WI38 (cell line): ENCODE results near the gene GRIK3.

ENCODE experiments used
- H3K4me3 ChIP-seq: 2 replicates; pipeline ENCODE4 v1.5.1; 2011; ENCODE audit warnings: low read depth, mild to moderate bottlenecking, control low read depth, low read length
- TF ChIP-seq, protein P1 (sequence below): IDR thresholded peaks from 2 replicates; pipeline ENCODE4 v1.5.1; 2012; ENCODE audit warnings: low read depth, mild to moderate bottlenecking, control low read depth, low read length

GRIK3 gene

DNA sequence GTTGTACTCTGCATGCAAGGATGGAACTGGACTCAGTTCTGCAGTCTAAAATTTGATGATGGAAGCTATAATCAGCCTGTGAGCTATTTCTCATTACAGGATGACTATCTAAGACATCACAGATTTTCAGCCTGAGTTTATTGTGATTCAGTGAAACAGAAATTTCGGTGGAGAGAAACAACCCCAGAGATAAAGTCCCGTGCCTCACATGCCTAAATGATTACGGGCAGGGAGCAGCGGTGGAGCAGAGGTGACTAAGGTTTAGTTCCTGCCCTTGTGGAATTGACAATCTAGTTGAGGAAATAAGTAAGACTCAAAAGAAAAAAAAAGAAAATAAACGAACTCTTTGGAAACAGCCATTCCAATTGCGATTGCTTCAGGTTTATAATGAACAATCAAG lies 96.9 kb downstream of the GRIK3 start:
- TF ChIP-seq, protein P1, sequence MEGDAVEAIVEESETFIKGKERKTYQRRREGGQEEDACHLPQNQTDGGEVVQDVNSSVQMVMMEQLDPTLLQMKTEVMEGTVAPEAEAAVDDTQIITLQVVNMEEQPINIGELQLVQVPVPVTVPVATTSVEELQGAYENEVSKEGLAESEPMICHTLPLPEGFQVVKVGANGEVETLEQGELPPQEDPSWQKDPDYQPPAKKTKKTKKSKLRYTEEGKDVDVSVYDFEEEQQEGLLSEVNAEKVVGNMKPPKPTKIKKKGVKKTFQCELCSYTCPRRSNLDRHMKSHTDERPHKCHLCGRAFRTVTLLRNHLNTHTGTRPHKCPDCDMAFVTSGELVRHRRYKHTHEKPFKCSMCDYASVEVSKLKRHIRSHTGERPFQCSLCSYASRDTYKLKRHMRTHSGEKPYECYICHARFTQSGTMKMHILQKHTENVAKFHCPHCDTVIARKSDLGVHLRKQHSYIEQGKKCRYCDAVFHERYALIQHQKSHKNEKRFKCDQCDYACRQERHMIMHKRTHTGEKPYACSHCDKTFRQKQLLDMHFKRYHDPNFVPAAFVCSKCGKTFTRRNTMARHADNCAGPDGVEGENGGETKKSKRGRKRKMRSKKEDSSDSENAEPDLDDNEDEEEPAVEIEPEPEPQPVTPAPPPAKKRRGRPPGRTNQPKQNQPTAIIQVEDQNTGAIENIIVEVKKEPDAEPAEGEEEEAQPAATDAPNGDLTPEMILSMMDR: no peak
- H3K4me3 ChIP-seq: no peak overlapping the region

DNA sequence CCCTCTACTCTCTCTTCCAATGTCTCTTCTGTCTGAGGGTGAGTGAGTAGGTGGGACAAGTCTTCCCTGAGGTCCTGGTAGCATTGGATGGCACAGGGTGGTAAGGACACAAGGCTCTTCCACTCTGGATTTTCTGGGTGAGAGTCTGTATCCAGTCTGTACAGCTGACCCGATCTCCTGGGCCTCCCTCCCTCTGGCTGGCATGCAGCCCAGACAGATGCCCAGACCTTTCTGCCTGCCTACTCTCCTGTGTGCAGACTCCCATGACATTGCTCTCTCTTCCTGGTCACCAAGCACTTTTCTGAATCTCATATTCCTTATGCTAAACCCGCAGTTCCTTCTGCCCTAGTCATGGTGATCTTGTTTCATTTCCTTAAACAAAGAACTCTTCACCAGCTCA lies 100.3 kb downstream of the GRIK3 start:
- H3K4me3 ChIP-seq: no peak overlapping the region
- TF ChIP-seq, protein P1: no peak

DNA sequence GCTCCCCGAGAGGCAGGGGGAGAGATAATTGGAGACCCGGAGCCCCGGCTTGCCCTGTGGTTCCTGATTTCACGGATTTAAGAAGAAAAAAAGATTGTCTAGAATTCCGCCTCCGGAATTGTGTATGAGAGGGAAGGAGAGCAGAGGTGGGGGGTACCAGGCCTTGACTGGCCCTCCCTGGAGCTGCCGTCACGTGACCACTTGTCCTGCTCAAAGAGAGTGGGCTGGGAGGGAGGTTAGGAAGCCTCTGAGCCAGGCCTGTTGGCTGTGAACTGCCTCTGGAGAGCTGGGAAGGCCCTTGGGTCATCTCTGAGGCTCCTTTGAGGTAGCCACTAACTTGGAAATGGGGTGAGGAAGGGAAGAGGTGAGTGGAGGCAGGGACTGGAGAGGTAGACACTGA lies 106.5 kb downstream of the GRIK3 start:
- H3K4me3 ChIP-seq: no peak overlapping the region
- TF ChIP-seq, protein P1: no peak

DNA sequence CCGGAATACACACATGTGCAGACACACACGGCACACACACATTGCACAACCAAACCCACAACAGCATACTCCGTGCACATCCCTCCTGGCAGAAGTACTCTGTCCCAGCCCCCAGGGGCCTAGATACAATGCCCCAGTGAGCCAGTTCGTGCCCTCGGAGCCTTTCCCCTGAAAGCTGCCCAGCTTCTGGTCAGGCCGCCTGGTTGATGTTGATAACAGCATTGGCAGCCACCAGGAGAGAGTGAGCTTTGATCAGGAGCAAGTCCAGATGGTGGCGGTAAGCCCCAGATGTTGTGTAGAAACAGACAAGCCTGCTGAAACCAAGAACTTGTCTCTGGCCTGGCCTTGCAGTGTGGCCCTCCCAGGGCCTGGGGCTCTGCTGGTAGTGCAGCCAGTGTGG lies 109.1 kb downstream of the GRIK3 start:
- TF ChIP-seq, protein P1: no peak
- no peak overlapping the region for H3K4me3 ChIP-seq

DNA sequence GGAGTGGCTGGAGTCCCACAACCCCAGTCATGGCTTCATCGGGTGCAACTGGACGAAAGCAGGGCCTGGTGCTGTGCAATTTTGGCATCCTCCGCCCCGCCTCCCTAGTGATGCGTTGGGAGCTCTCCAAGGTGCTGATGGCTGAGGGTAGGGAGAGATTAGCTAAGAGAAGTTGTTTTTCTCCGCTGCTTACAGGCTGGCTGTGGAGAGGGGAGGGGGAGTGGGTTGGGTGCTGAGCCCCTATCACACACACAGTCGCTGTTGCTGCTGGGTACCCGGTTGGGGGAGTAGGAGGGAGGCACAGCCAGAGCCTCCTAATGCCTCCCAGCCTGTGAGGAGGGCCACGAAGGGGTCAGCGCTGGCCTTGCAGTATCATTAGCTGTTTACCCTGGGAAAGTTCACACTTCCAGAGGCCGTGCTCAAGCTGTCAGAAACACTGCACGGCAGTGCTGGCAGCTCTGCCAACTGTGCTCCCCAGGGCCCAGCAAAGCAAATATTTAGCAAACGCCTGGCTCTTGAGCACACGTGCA lies 110.0 kb downstream of the GRIK3 start:
- TF ChIP-seq, protein P1: no peak

DNA sequence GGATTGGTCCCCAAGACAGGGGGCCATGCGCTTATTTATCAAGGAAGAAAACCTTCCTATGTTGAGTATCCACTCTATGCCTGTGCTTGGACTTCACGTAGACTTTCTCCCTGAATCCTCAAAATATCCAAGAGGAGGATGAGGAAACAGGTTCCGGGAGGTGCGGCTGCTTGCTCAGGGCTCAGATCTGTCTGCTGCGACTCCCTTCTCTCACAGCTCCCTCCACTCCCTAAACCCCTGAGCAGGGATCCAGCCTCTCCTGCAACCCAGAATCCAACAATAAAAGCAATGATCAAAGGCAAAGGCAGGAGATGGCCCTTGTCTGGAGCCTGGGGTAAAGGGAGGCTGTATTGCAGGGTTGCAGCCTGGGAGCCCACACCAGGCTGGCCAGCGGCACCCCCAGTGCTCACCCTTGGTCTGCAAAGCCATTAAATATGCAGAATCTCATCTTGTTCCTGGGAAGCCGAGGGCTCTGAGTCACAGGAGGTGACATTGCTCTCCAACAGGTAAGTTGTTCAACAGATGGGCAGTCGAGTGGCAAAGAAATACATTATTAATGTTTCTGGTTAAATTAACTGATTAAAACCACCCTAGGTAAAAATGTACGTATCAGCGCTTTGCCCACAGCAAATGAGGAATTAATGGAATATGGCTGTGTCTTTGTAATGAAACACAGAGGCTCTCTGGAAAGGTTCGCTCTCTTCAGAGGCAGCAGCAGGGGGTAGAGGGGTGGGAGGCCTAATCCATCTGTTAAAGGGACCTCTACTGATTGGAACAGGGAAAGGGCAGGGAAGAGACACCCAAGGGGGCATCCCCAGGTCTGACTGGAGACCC lies 111.5 kb downstream of the GRIK3 start:
- no peak overlapping the region for H3K4me3 ChIP-seq
- TF ChIP-seq, protein P1: no peak

More for the DNA sequence above, 110.0 kb downstream of the GRIK3 start:
- no peak overlapping the region for H3K4me3 ChIP-seq

DNA sequence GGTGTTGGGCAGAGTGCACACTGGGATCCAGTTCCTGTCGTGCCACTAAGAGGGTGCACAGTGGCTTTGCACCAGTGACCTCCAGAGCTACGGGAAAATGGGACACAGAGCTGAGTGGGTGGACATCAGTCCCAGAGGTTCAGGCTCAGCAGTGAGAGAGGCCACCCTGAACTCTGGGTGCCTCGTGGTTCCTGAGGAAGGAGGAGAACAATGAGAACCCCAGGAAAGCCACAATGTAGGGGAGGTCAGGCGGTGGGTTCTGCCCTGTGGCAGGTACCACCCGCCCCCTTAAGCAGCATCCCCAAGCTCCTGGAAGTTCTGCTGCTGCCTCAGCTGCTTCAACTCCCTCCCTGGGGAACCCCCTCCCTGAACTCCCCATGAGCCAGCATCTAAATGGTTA lies 112.2 kb downstream of the GRIK3 start:
- no peak overlapping the region for H3K4me3 ChIP-seq
- TF ChIP-seq, protein P1: no peak
